ENCODE results near the gene KCTD17.

KCTD17 gene

GRCh38 chr22:37080838-37081237, 29.3 kb downstream of the KCTD17 start:
- DNase-seq = no peak

- DNase-seq = no peak
Measured at GRCh38 chr22:37082251-37082873, 30.8 kb downstream of the KCTD17 start.

- no peak for DNase-seq
Measured at GRCh38 chr22:37083914-37084313, 32.4 kb downstream of the KCTD17 start.

- no peak for DNase-seq
Measured at GRCh38 chr22:37084385-37084784, 32.8 kb downstream of the KCTD17 start.

GRCh38 chr22:37086184-37086583, 34.6 kb downstream of the KCTD17 start:
- no peak for DNase-seq

- DNase-seq = no peak
Measured at GRCh38 chr22:37088108-37088605, 36.6 kb downstream of the KCTD17 start.

GRCh38 chr22:37088750-37089408, 37.3 kb downstream of the KCTD17 start:
- DNase-seq = no peak

GRCh38 chr22:37089434-37089833, 37.9 kb downstream of the KCTD17 start:
- no peak for DNase-seq

GRCh38 chr22:37090920-37091695, 39.6 kb downstream of the KCTD17 start:
- DNase-seq = no peak

- DNase-seq = no peak
Measured at GRCh38 chr22:37091994-37092393, 40.5 kb downstream of the KCTD17 start.

GRCh38 chr22:37092997-37093396, 41.5 kb downstream of the KCTD17 start:
- DNase-seq = no peak

- no peak for DNase-seq
Measured at GRCh38 chr22:37094239-37094638, 42.7 kb downstream of the KCTD17 start.

- no peak for DNase-seq
Measured at GRCh38 chr22:37095113-37095512, 43.6 kb downstream of the KCTD17 start.

GRCh38 chr22:37097346-37097745, 45.8 kb downstream of the KCTD17 start:
- DNase-seq = no peak

GRCh38 chr22:37098976-37099591, 47.5 kb downstream of the KCTD17 start:
- no peak for DNase-seq

- DNase-seq = no peak
Measured at GRCh38 chr22:37100589-37101127, 49.1 kb downstream of the KCTD17 start.

- DNase-seq = no peak
Measured at GRCh38 chr22:37101311-37102066, 49.9 kb downstream of the KCTD17 start.

GRCh38 chr22:37103151-37103550, 51.6 kb downstream of the KCTD17 start:
- DNase-seq = no peak

- no peak for DNase-seq
Measured at GRCh38 chr22:37103656-37104452, 52.3 kb downstream of the KCTD17 start.

GRCh38 chr22:37105154-37105553, 53.6 kb downstream of the KCTD17 start:
- DNase-seq = no peak

GRCh38 chr22:37105990-37106389, 54.4 kb downstream of the KCTD17 start:
- DNase-seq = no peak

All from T-helper 9 cell (primary cell).